GM12878 (cell line): ENCODE data around the gene LYSMD2. TPM values are rescaled to one million over a fixed set of nuclear protein-coding genes. Genes with fewer than 3 reads are reported as not detected.
A peak's percentile ranks its signal among the peaks of the same experiment; 100 is the strongest.

Source experiments
- ATF2 ChIP-seq: IDR thresholded peaks from 2 replicates; pipeline ENCODE4 v1.6.1; 2012; ENCODE audit warnings: low read length, inconsistent platforms
- BMI1 ChIP-seq: fragments of 450-650 bp; IDR thresholded peaks from 2 replicates; pipeline ENCODE4 v1.6.1; 2016; ENCODE audit warnings: mild to moderate bottlenecking, moderate library complexity, borderline replicate concordance
- CEBPZ ChIP-seq: fragments of 150-350 bp; IDR thresholded peaks from 2 replicates; pipeline ENCODE4 v1.6.1; 2016; ENCODE audit warnings: low read depth, low read length
- CHD2 ChIP-seq: IDR thresholded peaks from 2 replicates; pipeline ENCODE4 v1.6.1; 2011; ENCODE audit warnings: low read depth, low read length, improper control_type of control experiment, borderline replicate concordance
- EED ChIP-seq: sonication (generic); IDR thresholded peaks from 2 replicates; pipeline ENCODE4 v1.6.1; 2016; ENCODE audit warnings: antibody characterized with exemption, low read depth
- IKZF1 ChIP-seq: fragments of 450-650 bp; conservative IDR thresholded peaks from 2 replicates; pipeline ENCODE4 v1.6.1; 2017; ENCODE audit warnings: antibody characterized with exemption, mild to moderate bottlenecking
- MXI1 ChIP-seq: fragments of 150-350 bp; IDR thresholded peaks from 2 replicates; pipeline ENCODE4 v1.6.1; 2011; ENCODE audit warnings: low read depth, mild to moderate bottlenecking, inconsistent platforms, low read length, improper control_type of control experiment
- NFIC ChIP-seq: IDR thresholded peaks from 2 replicates; pipeline ENCODE4 v1.6.1; 2012; ENCODE audit warnings: low read depth, mild to moderate bottlenecking, inconsistent platforms, low read length, moderate library complexity
- NR2F1 ChIP-seq: fragments of 450-650 bp; conservative IDR thresholded peaks from 2 replicates; pipeline ENCODE4 v1.6.1; 2017; ENCODE audit warnings: mild to moderate bottlenecking
- PML ChIP-seq: IDR thresholded peaks from 2 replicates; pipeline ENCODE4 v1.6.1; 2012; ENCODE audit warnings: low read length, inconsistent platforms
- POU2F2 ChIP-seq: IDR thresholded peaks from 3 replicates; pipeline ENCODE4 v1.6.1; 2011; ENCODE audit warnings: low read depth, mild to moderate bottlenecking, low read length, borderline replicate concordance
- RUNX3 ChIP-seq: IDR thresholded peaks from 2 replicates; pipeline ENCODE4 v1.6.1; 2012; ENCODE audit warnings: low read length, inconsistent platforms
- SP1 ChIP-seq: IDR thresholded peaks from one replicate; pipeline ENCODE4 v1.6.1; 2011; ENCODE audit warnings: low read depth, low read length
- TBL1XR1 ChIP-seq: IDR thresholded peaks from 2 replicates; pipeline ENCODE4 v1.6.1; 2012; ENCODE audit warnings: low read depth, low read length, improper control_type of control experiment
- TCF3 ChIP-seq: IDR thresholded peaks from 2 replicates; pipeline ENCODE4 v1.6.1; 2012; ENCODE audit warnings: low read depth, mild to moderate bottlenecking, low read length, borderline replicate concordance; ENCODE audit not compliant: insufficient read depth
- polyA plus RNA-seq, 11 experiments: library from polyadenylated mRNA; depleted of rRNA in 4 of 11; unstranded in 6 of 11; stranded (reverse) in 5 of 11; fragments of >200 nt; fragmentation: Nextera tagmentation in 4 of 11; fragmentation: Illumina TruSeq in 1 of 11; extraction: Ambion mirVana in 4 of 11; extraction: Trizol in 1 of 11; gene quantifications; 1 replicate in 1 of 11; 2 replicates in 10 of 11; pipeline versions ENCODE4 v1.2.1 to v1.2.3, GENCODE V29; 2011 to 2016; ENCODE audit warnings: inconsistent platforms in 2 of 11, missing spikeins in 2 of 11, low read depth in 1 of 11
- total RNA-seq, 4 experiments: library from RNA; depleted of rRNA in 3 of 4; stranded (reverse); fragments of >200 nt in 3 of 4; fragmentation: Illumina TruSeq in 1 of 4; extraction: Trizol in 1 of 4; gene quantifications; 2 replicates each; pipeline versions ENCODE4 v1.2.1 to v1.2.3, GENCODE V29; 2013 to 2021
- TF ChIP-seq, protein P1 (sequence below): fragments of 450-650 bp; IDR thresholded peaks from 2 replicates; pipeline ENCODE4 v1.6.1; 2017; ENCODE audit warnings: mild to moderate bottlenecking, low read depth, inconsistent platforms; ENCODE audit not compliant: poor library complexity, severe bottlenecking
- TF ChIP-seq, protein P2 (sequence below): fragments of 450-650 bp; IDR thresholded peaks from 2 replicates; pipeline ENCODE4 v1.6.1; 2016; ENCODE audit warnings: mild to moderate bottlenecking
- TF ChIP-seq, protein P3 (sequence below): fragments of 450-650 bp; IDR thresholded peaks from 2 replicates; pipeline ENCODE4 v1.6.1; 2016; ENCODE audit warnings: mild to moderate bottlenecking

The LYSMD2 gene
- total and polyA plus RNA-seq, 10 of the 15 experiments (the other 5 are each of a cell fraction or from before 2014, with no cell fraction given), result 30.5 to 61.3 (median 45.4) TPM

- TF ChIP-seq RUNX3, result peak; percentile 95
- TF ChIP-seq BMI1, result peak; percentile 62; the same call in 1 of the 2 replicates
- no peak for TF ChIP-seq CEBPZ
- 0 out of 2 replicates have a peak, but pooled peaks have one; percentile 5 for TF ChIP-seq CHD2
- TF ChIP-seq MXI1, result no peak
- TF ChIP-seq NFIC, result peak; percentile 96
- TF ChIP-seq TBL1XR1, result peak; percentile 63; the same call in 1 of the 2 replicates
- peak; percentile 94 for TF ChIP-seq EED
- TF ChIP-seq IKZF1, result peak; percentile 97
- TF ChIP-seq, protein P1, sequence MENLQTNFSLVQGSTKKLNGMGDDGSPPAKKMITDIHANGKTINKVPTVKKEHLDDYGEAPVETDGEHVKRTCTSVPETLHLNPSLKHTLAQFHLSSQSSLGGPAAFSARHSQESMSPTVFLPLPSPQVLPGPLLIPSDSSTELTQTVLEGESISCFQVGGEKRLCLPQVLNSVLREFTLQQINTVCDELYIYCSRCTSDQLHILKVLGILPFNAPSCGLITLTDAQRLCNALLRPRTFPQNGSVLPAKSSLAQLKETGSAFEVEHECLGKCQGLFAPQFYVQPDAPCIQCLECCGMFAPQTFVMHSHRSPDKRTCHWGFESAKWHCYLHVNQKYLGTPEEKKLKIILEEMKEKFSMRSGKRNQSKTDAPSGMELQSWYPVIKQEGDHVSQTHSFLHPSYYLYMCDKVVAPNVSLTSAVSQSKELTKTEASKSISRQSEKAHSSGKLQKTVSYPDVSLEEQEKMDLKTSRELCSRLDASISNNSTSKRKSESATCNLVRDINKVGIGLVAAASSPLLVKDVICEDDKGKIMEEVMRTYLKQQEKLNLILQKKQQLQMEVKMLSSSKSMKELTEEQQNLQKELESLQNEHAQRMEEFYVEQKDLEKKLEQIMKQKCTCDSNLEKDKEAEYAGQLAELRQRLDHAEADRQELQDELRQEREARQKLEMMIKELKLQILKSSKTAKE, result peak; percentile 84
- TF ChIP-seq, protein P2, sequence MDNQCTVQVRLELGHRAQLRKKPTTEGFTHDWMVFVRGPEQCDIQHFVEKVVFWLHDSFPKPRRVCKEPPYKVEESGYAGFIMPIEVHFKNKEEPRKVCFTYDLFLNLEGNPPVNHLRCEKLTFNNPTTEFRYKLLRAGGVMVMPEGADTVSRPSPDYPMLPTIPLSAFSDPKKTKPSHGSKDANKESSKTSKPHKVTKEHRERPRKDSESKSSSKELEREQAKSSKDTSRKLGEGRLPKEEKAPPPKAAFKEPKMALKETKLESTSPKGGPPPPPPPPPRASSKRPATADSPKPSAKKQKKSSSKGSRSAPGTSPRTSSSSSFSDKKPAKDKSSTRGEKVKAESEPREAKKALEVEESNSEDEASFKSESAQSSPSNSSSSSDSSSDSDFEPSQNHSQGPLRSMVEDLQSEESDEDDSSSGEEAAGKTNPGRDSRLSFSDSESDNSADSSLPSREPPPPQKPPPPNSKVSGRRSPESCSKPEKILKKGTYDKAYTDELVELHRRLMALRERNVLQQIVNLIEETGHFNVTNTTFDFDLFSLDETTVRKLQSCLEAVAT, result peak; percentile 41; the same call in 1 of the 2 replicates
- peak; percentile 45 for TF ChIP-seq SP1
- TF ChIP-seq POU2F2, result peak; percentile 98
- TF ChIP-seq ATF2, result peak; percentile 91
- TF ChIP-seq PML, result peak; percentile 78
- peak; percentile 78 for TF ChIP-seq NR2F1
- peak; percentile 80; the same call in 1 of the 2 replicates for TF ChIP-seq TCF3
- TF ChIP-seq, protein P3, sequence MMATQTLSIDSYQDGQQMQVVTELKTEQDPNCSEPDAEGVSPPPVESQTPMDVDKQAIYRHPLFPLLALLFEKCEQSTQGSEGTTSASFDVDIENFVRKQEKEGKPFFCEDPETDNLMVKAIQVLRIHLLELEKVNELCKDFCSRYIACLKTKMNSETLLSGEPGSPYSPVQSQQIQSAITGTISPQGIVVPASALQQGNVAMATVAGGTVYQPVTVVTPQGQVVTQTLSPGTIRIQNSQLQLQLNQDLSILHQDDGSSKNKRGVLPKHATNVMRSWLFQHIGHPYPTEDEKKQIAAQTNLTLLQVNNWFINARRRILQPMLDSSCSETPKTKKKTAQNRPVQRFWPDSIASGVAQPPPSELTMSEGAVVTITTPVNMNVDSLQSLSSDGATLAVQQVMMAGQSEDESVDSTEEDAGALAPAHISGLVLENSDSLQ, result no peak
Measured at GRCh38 chr15:51731549-51732267, 5.7 kb downstream of the LYSMD2 start (continued).
